Dermis microvascular lymphatic vessel endothelial cell (primary cell): Measurements from ENCODE around the gene APC2. TPM values are rescaled to one million over a fixed set of nuclear protein-coding genes. Genes with fewer than 3 reads are reported as not detected.
A peak's percentile ranks its signal among the peaks of the same experiment; 100 is the strongest.
"Not testable (repeated sequence)": the region's sequence is repeated elsewhere in the genome, so short reads cannot be mapped to it uniquely, and the experiment has no call there.

Experiments
- DNase-seq, 2 donors: peaks; one replicate each; pipeline versions ENCODE4 v3.0.0 to v3.0.0-alpha.2; 2010; ENCODE audit warnings: low read depth in 2 of 2
- total RNA-seq: library from RNA; depleted of rRNA; stranded (reverse); fragments of >200 nt; gene quantifications from 2 replicates; pipeline ENCODE4 v1.2.1, GENCODE V29; 2014

Gene APC2
- total RNA-seq, 1 donor from 2014 or later, result under 0.01 TPM

- no peak for DNase-seq
Observed at GRCh38 chr19:1510807-1511206, 60.9 kb downstream of the APC2 start.

GRCh38 chr19:1511318-1512317 lies 61.7 kb downstream of the APC2 start:
- DNase-seq, result no peak

- DNase-seq, result no peak
Observed at GRCh38 chr19:1512671-1513498, 63.0 kb downstream of the APC2 start, which contains the start of gene ADAMTSL5. ADAMTSL5 (minus strand) TSS chr19:1513019; CDS start chr19:1510943, 2,076 bp downstream.

GRCh38 chr19:1513499-1514294 lies 63.8 kb downstream of the APC2 start:
- DNase-seq, result peak in 1 of 2 donors; percentile 40

- DNase-seq, result no peak
Observed at GRCh38 chr19:1514295-1514661, 64.4 kb downstream of the APC2 start.

- no peak for DNase-seq
Observed at GRCh38 chr19:1514986-1515721, 65.2 kb downstream of the APC2 start.

GRCh38 chr19:1516395-1516753 lies 66.5 kb downstream of the APC2 start:
- no peak for DNase-seq

- no peak for DNase-seq
Observed at GRCh38 chr19:1518471-1518870, 68.5 kb downstream of the APC2 start.

GRCh38 chr19:1519802-1520201 lies 69.9 kb downstream of the APC2 start:
- DNase-seq, result not testable (repeated sequence)

GRCh38 chr19:1520203-1520780 lies 70.4 kb downstream of the APC2 start:
- no peak for DNase-seq

GRCh38 chr19:1521636-1522035 lies 71.7 kb downstream of the APC2 start:
- no peak for DNase-seq

GRCh38 chr19:1522061-1522460 lies 72.1 kb downstream of the APC2 start:
- DNase-seq, result no peak

- no peak for DNase-seq
Observed at GRCh38 chr19:1522838-1523237, 72.9 kb downstream of the APC2 start.

Other genes starting within 250 kb of the APC2 start
- gene STK11, start 244.3 kb upstream of the APC2 start, total RNA-seq, result 67.6 and 69.3 TPM in 2 replicates
- gene CBARP, start 212.1 kb upstream of the APC2 start, total RNA-seq, result 0.64 and 1.9 TPM in 2 replicates
- 16.8 and 23.6 TPM in 2 replicates for gene ATP5F1D, start 208.4 kb upstream of the APC2 start, total RNA-seq
- 4.9 and 7.0 TPM in 2 replicates for gene MIDN, start 201.5 kb upstream of the APC2 start, total RNA-seq
- gene CIRBP, start 180.8 kb upstream of the APC2 start, total RNA-seq, result 118 and 189 TPM in 2 replicates
- gene FAM174C, start 174.6 kb upstream of the APC2 start, total RNA-seq, result 16.4 and 19.7 TPM in 2 replicates
- gene EFNA2, start 164.2 kb upstream of the APC2 start, total RNA-seq, result 0.13 and 0.25 TPM in 2 replicates
- gene NDUFS7, start 66.2 kb upstream of the APC2 start, total RNA-seq, result 67.7 and 92.3 TPM in 2 replicates
- 9.1 and 10.2 TPM in 2 replicates for gene GAMT, start 48.6 kb upstream of the APC2 start, total RNA-seq
- 69.4 and 70.3 TPM in 2 replicates for gene DAZAP1, start 42.5 kb upstream of the APC2 start, total RNA-seq
- gene RPS15, start 11.7 kb upstream of the APC2 start, total RNA-seq, result 352 and 534 TPM in 2 replicates
- gene C19orf25, start 29.1 kb downstream of the APC2 start, total RNA-seq, result 15.4 and 24.4 TPM in 2 replicates
- 0.26 and 1.0 TPM in 2 replicates for gene PCSK4, start 40.2 kb downstream of the APC2 start, total RNA-seq
- 0.26 and 0.51 TPM in 2 replicates for gene REEP6, start 41.1 kb downstream of the APC2 start, total RNA-seq
- gene ADAMTSL5, start 62.9 kb downstream of the APC2 start, total RNA-seq, result not detected in 2 replicates
- gene PLK5, start 74.0 kb downstream of the APC2 start, total RNA-seq, result not detected in 2 replicates
- 43.1 and 69.7 TPM in 2 replicates for gene MEX3D, start 118.2 kb downstream of the APC2 start, total RNA-seq
- 75.7 and 105 TPM in 2 replicates for gene MBD3, start 142.7 kb downstream of the APC2 start, total RNA-seq
- 82.4 and 109 TPM in 2 replicates for gene UQCR11, start 155.3 kb downstream of the APC2 start, total RNA-seq
- 56.0 and 79.3 TPM in 2 replicates for gene TCF3, start 202.5 kb downstream of the APC2 start, total RNA-seq